ENCODE measurements around the gene HTD2.

DNA sequence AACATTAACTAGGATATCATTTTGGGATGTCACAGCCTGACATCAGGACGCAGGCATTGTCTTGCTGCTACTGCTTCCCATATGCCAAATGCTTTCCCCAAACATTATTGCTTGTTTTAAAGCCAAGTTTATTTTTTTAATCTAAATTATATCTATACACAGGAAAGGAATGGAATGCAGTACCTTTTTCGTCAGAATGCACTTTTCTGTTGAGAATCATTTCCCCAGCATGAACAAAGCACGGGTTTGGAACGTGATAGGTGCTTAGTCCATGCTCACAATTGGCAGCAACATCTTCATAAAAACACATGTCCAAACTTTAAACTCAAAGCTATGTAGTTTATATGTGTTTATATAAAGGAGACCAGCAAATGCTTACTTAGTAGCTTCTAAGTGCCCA lies 52.5 kb downstream of the HTD2 start:
- TF ChIP-seq, protein P1, sequence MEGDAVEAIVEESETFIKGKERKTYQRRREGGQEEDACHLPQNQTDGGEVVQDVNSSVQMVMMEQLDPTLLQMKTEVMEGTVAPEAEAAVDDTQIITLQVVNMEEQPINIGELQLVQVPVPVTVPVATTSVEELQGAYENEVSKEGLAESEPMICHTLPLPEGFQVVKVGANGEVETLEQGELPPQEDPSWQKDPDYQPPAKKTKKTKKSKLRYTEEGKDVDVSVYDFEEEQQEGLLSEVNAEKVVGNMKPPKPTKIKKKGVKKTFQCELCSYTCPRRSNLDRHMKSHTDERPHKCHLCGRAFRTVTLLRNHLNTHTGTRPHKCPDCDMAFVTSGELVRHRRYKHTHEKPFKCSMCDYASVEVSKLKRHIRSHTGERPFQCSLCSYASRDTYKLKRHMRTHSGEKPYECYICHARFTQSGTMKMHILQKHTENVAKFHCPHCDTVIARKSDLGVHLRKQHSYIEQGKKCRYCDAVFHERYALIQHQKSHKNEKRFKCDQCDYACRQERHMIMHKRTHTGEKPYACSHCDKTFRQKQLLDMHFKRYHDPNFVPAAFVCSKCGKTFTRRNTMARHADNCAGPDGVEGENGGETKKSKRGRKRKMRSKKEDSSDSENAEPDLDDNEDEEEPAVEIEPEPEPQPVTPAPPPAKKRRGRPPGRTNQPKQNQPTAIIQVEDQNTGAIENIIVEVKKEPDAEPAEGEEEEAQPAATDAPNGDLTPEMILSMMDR (IDR thresholded peaks at IDR 0.05), result no peak
- no peak for TF ChIP-seq POLR2A (IDR thresholded peaks at IDR 0.05)
- TF ChIP-seq EP300 (IDR thresholded peaks at IDR 0.05), result no peak
